GM18519 (cell line): ENCODE data around the gene OAS2.
"Not testable (repeated sequence)": the region's sequence is repeated elsewhere in the genome, so short reads cannot be mapped to it uniquely, and the experiment has no call there.

Experiments used
- ATAC-seq: cut with Tn5 transposase; IDR thresholded peaks from one replicate; pipeline ENCODE4 v1.9.1; 2021; ENCODE audit warnings: mild to moderate bottlenecking, moderate library complexity; ENCODE audit not compliant: unreplicated experiment, low FRiP score

The OAS2 gene

GRCh38 chr12:112980491-112981158, 2.3 kb downstream of the OAS2 start:
- ATAC-seq = no peak

- ATAC-seq = no peak
Observed at GRCh38 chr12:112985642-112986290, 7.4 kb downstream of the OAS2 start.

GRCh38 chr12:112986291-112986800, 8.0 kb downstream of the OAS2 start:
- no peak for ATAC-seq

- no peak for ATAC-seq
Observed at GRCh38 chr12:112987561-112987960, 9.2 kb downstream of the OAS2 start.

- ATAC-seq = no peak
Observed at GRCh38 chr12:112988224-112988623, 9.9 kb downstream of the OAS2 start.

- not testable (repeated sequence) for ATAC-seq
Observed at GRCh38 chr12:112988823-112989385, 10.6 kb downstream of the OAS2 start.

GRCh38 chr12:112989806-112990205, 11.5 kb downstream of the OAS2 start:
- ATAC-seq = no peak

DNA sequence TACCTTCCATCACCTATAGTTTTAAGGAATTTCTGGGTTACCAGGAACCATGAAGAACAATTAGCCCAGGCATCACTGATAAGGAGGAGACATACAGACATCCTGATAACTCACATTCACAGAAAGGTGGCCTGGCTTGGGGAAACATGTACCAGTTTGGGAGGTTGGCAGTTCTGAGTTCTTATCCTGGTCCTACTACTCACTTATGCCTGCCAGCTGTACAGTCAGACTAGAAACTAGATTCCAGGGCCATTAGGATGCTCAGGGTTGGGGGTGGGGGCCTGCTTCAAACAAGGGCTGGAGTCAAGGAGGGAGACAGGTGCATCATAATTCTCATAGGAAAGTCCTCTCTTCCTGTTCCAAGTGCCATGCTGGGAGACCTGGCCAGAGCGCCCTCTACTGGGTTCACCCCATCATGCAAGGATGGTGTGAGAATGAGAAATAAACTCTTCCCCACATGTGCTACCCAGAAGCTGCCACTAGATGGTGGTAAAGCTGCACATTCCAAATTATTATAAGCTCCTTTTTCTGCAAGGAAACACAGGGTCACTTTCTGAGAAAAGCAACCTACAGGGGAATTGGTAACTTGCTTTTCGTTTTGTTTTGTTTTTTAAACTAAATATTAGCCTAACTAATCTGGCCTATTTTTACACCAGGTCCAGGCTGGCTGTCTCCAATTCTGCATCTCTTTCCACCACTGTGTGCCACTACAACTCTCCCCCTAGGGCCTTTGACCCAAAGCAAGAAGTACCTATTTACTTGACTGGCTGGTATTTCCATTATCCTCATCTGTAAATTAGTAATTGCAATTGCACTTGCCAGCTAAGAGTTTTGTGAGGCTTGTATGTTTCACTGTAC, 14.5 kb downstream of the OAS2 start:
- ATAC-seq = no peak

DNA sequence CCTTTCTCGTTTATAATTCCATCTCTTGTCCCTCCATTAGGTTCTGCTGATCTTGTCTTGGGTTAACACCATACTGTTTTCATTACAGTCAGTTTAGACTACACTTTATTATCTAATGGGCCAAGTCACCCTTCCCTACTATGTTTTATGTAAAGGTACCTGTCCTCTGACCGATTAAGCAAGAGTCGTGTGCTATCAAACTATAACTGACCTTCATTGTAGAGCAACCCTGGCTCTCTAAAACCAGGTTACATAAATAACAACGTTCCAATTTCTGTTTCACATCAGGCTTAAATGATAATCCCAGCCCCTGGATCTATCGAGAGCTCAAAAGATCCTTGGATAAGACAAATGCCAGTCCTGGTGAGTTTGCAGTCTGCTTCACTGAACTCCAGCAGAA, 16.7 kb downstream of the OAS2 start:
- ATAC-seq = no peak

GRCh38 chr12:112996501-112996900, 18.2 kb downstream of the OAS2 start:
- ATAC-seq = no peak

DNA sequence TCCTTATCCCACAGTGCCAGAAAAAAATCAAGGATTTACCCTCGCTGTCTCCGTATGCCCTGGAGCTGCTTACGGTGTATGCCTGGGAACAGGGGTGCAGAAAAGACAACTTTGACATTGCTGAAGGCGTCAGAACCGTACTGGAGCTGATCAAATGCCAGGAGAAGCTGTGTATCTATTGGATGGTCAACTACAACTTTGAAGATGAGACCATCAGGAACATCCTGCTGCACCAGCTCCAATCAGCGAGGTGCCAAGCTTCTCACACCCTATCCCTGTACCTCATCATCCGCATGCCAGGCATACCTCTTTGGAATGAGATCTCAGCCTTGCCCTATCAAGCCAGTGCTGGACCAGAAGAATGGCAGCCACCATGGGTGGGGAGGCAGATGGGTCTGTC, 19.2 kb downstream of the OAS2 start:
- no peak for ATAC-seq

GRCh38 chr12:112998987-112999767, 20.9 kb downstream of the OAS2 start:
- ATAC-seq = no peak

GRCh38 chr12:113000433-113000832, 22.1 kb downstream of the OAS2 start:
- no peak for ATAC-seq

GRCh38 chr12:113002155-113002554, 23.8 kb downstream of the OAS2 start:
- ATAC-seq = no peak

DNA sequence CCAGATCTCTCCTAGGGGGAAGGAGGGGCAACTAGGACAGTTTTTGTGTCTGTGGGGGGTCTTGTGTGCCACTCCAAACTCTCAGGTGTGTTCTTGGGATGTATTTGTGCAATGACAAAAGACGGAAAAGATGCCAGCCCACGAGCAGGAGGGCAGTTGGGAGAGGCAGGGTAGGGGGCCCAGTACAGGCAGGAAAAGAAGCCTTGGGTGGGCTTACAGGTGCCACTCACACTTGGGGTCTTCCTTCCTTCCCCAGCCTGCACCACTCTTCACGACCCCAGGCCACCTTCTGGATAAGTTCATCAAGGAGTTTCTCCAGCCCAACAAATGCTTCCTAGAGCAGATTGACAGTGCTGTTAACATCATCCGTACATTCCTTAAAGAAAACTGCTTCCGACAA, 24.4 kb downstream of the OAS2 start:
- no peak for ATAC-seq

- ATAC-seq = no peak
Observed at GRCh38 chr12:113003636-113004035, 25.3 kb downstream of the OAS2 start.

DNA sequence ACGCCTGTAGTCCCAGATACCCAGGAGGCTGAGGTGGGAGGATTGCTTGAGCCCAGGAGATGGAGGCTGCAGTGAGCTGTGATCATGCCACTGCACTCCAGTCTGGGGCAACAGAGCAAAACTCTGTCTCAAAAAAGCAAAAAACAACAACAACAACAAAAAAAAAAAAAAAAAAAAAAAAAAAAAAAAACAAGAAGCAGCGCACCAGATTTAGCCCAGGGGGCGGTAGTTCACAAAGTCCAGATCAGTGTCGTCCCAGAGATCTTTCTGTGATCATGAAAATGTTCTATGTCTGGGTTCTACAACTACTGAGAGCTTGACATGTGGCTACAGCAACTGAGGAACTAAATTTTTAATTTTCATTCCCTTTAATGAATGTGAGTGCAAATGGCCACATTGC, 27.4 kb downstream of the OAS2 start:
- no peak for ATAC-seq

DNA sequence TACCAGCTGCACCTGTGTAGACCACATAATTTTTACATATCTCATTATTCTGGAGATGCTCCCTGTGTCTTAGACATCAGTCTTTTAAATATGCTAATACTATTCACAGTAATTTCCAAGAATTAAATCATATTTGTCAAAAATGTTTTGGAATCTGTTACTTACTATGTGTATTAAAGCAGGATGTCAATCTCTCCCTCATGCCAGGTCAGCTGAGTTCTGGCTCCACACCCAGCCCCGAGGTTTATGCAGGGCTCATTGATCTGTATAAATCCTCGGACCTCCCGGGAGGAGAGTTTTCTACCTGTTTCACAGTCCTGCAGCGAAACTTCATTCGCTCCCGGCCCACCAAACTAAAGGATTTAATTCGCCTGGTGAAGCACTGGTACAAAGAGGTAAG, 27.9 kb downstream of the OAS2 start:
- no peak for ATAC-seq

DNA sequence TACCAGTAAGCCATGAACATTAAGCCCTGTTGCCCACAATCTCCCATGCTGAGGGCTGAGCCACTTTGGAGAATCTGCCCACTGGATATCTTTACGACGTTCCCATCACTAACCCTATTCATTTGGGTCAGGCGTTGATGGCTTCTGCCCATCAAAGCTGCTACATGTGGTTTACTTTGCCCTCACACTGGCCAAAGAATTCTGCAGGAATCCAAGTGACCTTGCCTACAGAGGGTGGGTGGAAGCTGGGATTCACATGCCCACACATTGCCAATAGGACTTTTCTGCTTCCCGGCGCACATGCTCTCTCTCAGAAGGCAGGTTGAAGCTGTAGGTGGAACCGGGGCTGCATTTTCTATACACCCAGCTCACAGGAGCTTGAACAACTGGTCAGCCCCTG, 28.3 kb downstream of the OAS2 start:
- ATAC-seq = no peak

DNA sequence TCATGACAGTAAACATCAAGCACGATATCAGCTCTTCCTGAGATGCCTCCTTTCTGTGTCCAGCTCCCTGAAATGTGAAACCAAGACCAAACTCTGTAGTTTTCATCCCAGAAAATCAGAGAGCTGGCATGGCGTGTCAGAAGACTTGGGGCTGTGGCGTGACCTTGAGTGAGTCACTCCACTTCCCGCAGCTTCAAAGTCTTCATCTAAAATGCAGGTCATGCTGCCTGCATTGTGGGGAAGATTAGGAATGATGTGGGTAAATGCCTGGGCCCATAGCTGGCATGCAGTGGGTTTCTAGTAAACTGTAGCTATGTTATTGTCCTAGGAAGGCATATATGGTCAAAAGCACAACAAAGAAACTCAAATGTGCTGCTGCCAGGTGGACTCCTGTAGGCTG, 28.8 kb downstream of the OAS2 start:
- no peak for ATAC-seq
